Skeletal muscle tissue (tissue), 4 donors: Measurements from ENCODE around the gene PLK4. TPM values are rescaled to one million over a fixed set of nuclear protein-coding genes. Genes with fewer than 3 reads are reported as not detected.
"Not testable (repeated sequence)": the region's sequence is repeated elsewhere in the genome, so short reads cannot be mapped to it uniquely, and the experiment has no call there.

Experiments used
- H3K27ac ChIP-seq: one replicate; pipeline ENCODE4 v1.7.0; 2013; ENCODE audit warnings: mild to moderate bottlenecking, low read depth, low read length, inconsistent platforms
- H3K27me3 ChIP-seq, 3 donors: one replicate each; pipeline ENCODE4 v1.7.0; 2013; ENCODE audit warnings: low read length in 3 of 3; ENCODE audit not compliant: control insufficient read depth in 3 of 3, insufficient read depth in 3 of 3
- H3K36me3 ChIP-seq, 3 donors: one replicate each; pipeline ENCODE4 v1.7.0; 2013; ENCODE audit warnings: low read length in 3 of 3; ENCODE audit not compliant: control insufficient read depth in 3 of 3, insufficient read depth in 3 of 3
- H3K4me1 ChIP-seq, 3 donors: one replicate each; pipeline ENCODE4 v1.7.0; 2013; ENCODE audit warnings: low read length in 3 of 3, mild to moderate bottlenecking in 3 of 3; ENCODE audit not compliant: control insufficient read depth in 3 of 3, insufficient read depth in 3 of 3
- H3K4me3 ChIP-seq, 3 donors: one replicate each; pipeline ENCODE4 v1.7.0; 2013; ENCODE audit warnings: low read length in 3 of 3
- H3K9ac ChIP-seq, 3 donors: one replicate each; pipeline ENCODE4 v1.7.0; 2013; ENCODE audit warnings: low read length in 3 of 3, mild to moderate bottlenecking in 3 of 3, moderate library complexity in 2 of 3, low read depth in 1 of 3
- H3K9me3 ChIP-seq, 3 donors: one replicate each; pipeline ENCODE4 v1.7.0; 2013; ENCODE audit warnings: low read length in 3 of 3; ENCODE audit not compliant: control insufficient read depth in 3 of 3
- total RNA-seq: library from RNA; depleted of rRNA; stranded (reverse); fragments of >200 nt; gene quantifications from one replicate; pipeline ENCODE4 v1.2.3, GENCODE V29; 2014
- donor health status: Osteomylitis.

Gene PLK4
- total RNA-seq, 1 donor from 2014 or later: 5.7 TPM

GRCh38 chr4:127896528-127896927 lies 15.8 kb downstream of the PLK4 start:
- H3K27ac ChIP-seq: no peak overlapping the region
- H3K4me1 ChIP-seq: no peaks in the 10 kb centered on the region
- H3K27me3 ChIP-seq: no peaks in the 10 kb centered on the region
- no peak overlapping the region for H3K9ac ChIP-seq
- no peaks in the 10 kb centered on the region for H3K9me3 ChIP-seq
- no peaks in the 10 kb centered on the region for H3K36me3 ChIP-seq
- H3K4me3 ChIP-seq: no peak overlapping the region

GRCh38 chr4:127899682-127900081 lies 19.0 kb downstream of the PLK4 start:
- not testable (repeated sequence) for H3K4me3 ChIP-seq, H3K4me1 ChIP-seq, H3K36me3 ChIP-seq, H3K27ac ChIP-seq, H3K9ac ChIP-seq, H3K27me3 ChIP-seq, H3K9me3 ChIP-seq

GRCh38 chr4:127905029-127905428 lies 24.3 kb downstream of the PLK4 start:
- no peak overlapping the region for H3K27ac ChIP-seq
- H3K36me3 ChIP-seq: no peaks in the 10 kb centered on the region
- H3K4me1 ChIP-seq: no peaks in the 10 kb centered on the region
- no peak overlapping the region for H3K4me3 ChIP-seq
- H3K9me3 ChIP-seq: no peaks in the 10 kb centered on the region
- no peak overlapping the region for H3K9ac ChIP-seq
- no peaks in the 10 kb centered on the region for H3K27me3 ChIP-seq

- Histone ChIP-seq H3K27ac (no peak overlapping the region), H3K9me3 (no peaks in the 10 kb centered on the region), H3K4me1 (peaks cover 0 to 12% (median 0%) of the 10 kb centered on the region in 3 donors), H3K36me3 (peaks cover 3 to 15% (median 13%) of the 10 kb centered on the region in 3 donors), H3K4me3 (no peak overlapping the region), H3K9ac (no peak overlapping the region), H3K27me3 (no peaks in the 10 kb centered on the region)
Measured at GRCh38 chr4:127916512-127916911, 35.8 kb downstream of the PLK4 start.

- no peaks in the 10 kb centered on the region for H3K27me3 ChIP-seq
- H3K27ac ChIP-seq: no peak overlapping the region
- H3K9ac ChIP-seq: no peak overlapping the region
- no peaks in the 10 kb centered on the region for H3K9me3 ChIP-seq
- H3K36me3 ChIP-seq: peaks cover 3 to 18% (median 14%) of the 10 kb centered on the region in 3 donors
- no peak overlapping the region for H3K4me3 ChIP-seq
- peaks cover 0 to 12% (median 0%) of the 10 kb centered on the region in 3 donors for H3K4me1 ChIP-seq
Measured at GRCh38 chr4:127917151-127917550, 36.5 kb downstream of the PLK4 start.

GRCh38 chr4:127920521-127920920 lies 39.8 kb downstream of the PLK4 start:
- H3K4me3 ChIP-seq: no peak overlapping the region
- H3K27me3 ChIP-seq: no peaks in the 10 kb centered on the region
- no peaks in the 10 kb centered on the region for H3K9me3 ChIP-seq
- H3K4me1 ChIP-seq: peaks cover 0 to 12% (median 0%) of the 10 kb centered on the region in 3 donors
- H3K9ac ChIP-seq: no peak overlapping the region
- H3K36me3 ChIP-seq: peaks cover 3 to 18% (median 16%) of the 10 kb centered on the region in 3 donors
- no peak overlapping the region for H3K27ac ChIP-seq

- Histone ChIP-seq H3K9ac (no peak overlapping the region), H3K4me1 (peaks cover 0 to 3% (median 0%) of the 10 kb centered on the region in 3 donors), H3K27me3 (no peaks in the 10 kb centered on the region), H3K4me3 (no peak overlapping the region), H3K36me3 (peaks cover 3 to 22% (median 15%) of the 10 kb centered on the region in 3 donors), H3K9me3 (no peaks in the 10 kb centered on the region), H3K27ac (no peak overlapping the region)
Measured at GRCh38 chr4:127922226-127922625, 41.5 kb downstream of the PLK4 start.

- H3K4me3 ChIP-seq, H3K9ac ChIP-seq, H3K9me3 ChIP-seq, H3K27me3 ChIP-seq, H3K27ac ChIP-seq, H3K4me1 ChIP-seq: not testable (repeated sequence)
- H3K36me3 ChIP-seq: peaks cover 7 to 25% (median 20%) of the 10 kb centered on the region in 3 donors
Measured at GRCh38 chr4:127925720-127926119, 45.0 kb downstream of the PLK4 start.

GRCh38 chr4:127930175-127930574 lies 49.5 kb downstream of the PLK4 start:
- H3K27ac ChIP-seq: no peak overlapping the region
- H3K36me3 ChIP-seq: peaks cover 11 to 18% (median 14%) of the 10 kb centered on the region in 3 donors
- no peaks in the 10 kb centered on the region for H3K9me3 ChIP-seq
- no peak overlapping the region for H3K4me3 ChIP-seq
- H3K27me3 ChIP-seq: no peaks in the 10 kb centered on the region
- H3K9ac ChIP-seq: no peak overlapping the region
- no peaks in the 10 kb centered on the region for H3K4me1 ChIP-seq

- peaks cover 11 to 14% (median 11%) of the 10 kb centered on the region in 3 donors for H3K36me3 ChIP-seq
- H3K27ac ChIP-seq, H3K4me1 ChIP-seq, H3K27me3 ChIP-seq, H3K4me3 ChIP-seq, H3K9ac ChIP-seq, H3K9me3 ChIP-seq: not testable (repeated sequence)
Measured at GRCh38 chr4:127931836-127932235, 51.1 kb downstream of the PLK4 start.

- H3K4me3 ChIP-seq: no peak overlapping the region
- no peak overlapping the region for H3K27ac ChIP-seq
- H3K36me3 ChIP-seq: peaks cover 0 to 7% (median 5%) of the 10 kb centered on the region in 3 donors
- no peaks in the 10 kb centered on the region for H3K4me1 ChIP-seq
- no peaks in the 10 kb centered on the region for H3K9me3 ChIP-seq
- H3K27me3 ChIP-seq: no peaks in the 10 kb centered on the region
- H3K9ac ChIP-seq: no peak overlapping the region
Measured at GRCh38 chr4:127936974-127937373, 56.3 kb downstream of the PLK4 start.
